GM18499 (cell line): ENCODE data around the gene GLI3.

Experiments
- ATAC-seq: cut with Tn5 transposase; IDR thresholded peaks from one replicate; pipeline ENCODE4 v1.9.1; 2021; ENCODE audit warnings: moderate number of reproducible peaks; ENCODE audit not compliant: insufficient read depth, unreplicated experiment

The GLI3 gene

GRCh38 chr7:42065015-42065414 is 172.0 kb downstream of the GLI3 start:
- no peak for ATAC-seq

- ATAC-seq, result no peak
Measured at GRCh38 chr7:42064534-42064933, 172.5 kb downstream of the GLI3 start.

- no peak for ATAC-seq
Measured at GRCh38 chr7:42059275-42059674, 177.7 kb downstream of the GLI3 start.

- ATAC-seq, result no peak
Measured at GRCh38 chr7:42057331-42057730, 179.7 kb downstream of the GLI3 start.

- ATAC-seq, result no peak
Measured at GRCh38 chr7:42055171-42055570, 181.8 kb downstream of the GLI3 start.

GRCh38 chr7:42053834-42054233 is 183.2 kb downstream of the GLI3 start:
- no peak for ATAC-seq

GRCh38 chr7:42049761-42050160 is 187.2 kb downstream of the GLI3 start:
- ATAC-seq, result no peak

GRCh38 chr7:42046483-42046882 is 190.5 kb downstream of the GLI3 start:
- ATAC-seq, result no peak

- ATAC-seq, result no peak
Measured at GRCh38 chr7:42045961-42046360, 191.0 kb downstream of the GLI3 start.

- ATAC-seq, result no peak
Measured at GRCh38 chr7:42039921-42040320, 197.1 kb downstream of the GLI3 start.

GRCh38 chr7:42035210-42035609 is 201.8 kb downstream of the GLI3 start:
- no peak for ATAC-seq

GRCh38 chr7:42033480-42033879 is 203.5 kb downstream of the GLI3 start:
- no peak for ATAC-seq

- ATAC-seq, result no peak
Measured at GRCh38 chr7:42029405-42029804, 207.6 kb downstream of the GLI3 start.

GRCh38 chr7:42027521-42027920 is 209.5 kb downstream of the GLI3 start:
- ATAC-seq, result no peak

- no peak for ATAC-seq
Measured at GRCh38 chr7:42026622-42027197, 210.3 kb downstream of the GLI3 start.

GRCh38 chr7:42025635-42026375 is 211.2 kb downstream of the GLI3 start:
- ATAC-seq, result no peak

GRCh38 chr7:42024537-42024936 is 212.5 kb downstream of the GLI3 start:
- no peak for ATAC-seq

- no peak for ATAC-seq
Measured at GRCh38 chr7:42023262-42023661, 213.7 kb downstream of the GLI3 start.

- ATAC-seq, result no peak
Measured at GRCh38 chr7:42022791-42023190, 214.2 kb downstream of the GLI3 start.

GRCh38 chr7:42022056-42022455 is 215.0 kb downstream of the GLI3 start:
- no peak for ATAC-seq

GRCh38 chr7:42021631-42022030 is 215.4 kb downstream of the GLI3 start:
- ATAC-seq, result no peak

GRCh38 chr7:42020061-42020460 is 216.9 kb downstream of the GLI3 start:
- ATAC-seq, result no peak
